NCI-H2171 (cell line): ENCODE results near the gene LMF2.
"Not testable (repeated sequence)": the region's sequence is repeated elsewhere in the genome, so short reads cannot be mapped to it uniquely, and the experiment has no call there.

ENCODE experiments used
- DNase-seq: peaks from one replicate; lab custom pipeline; 2025; lab: John Stamatoyannopoulos, UW

LMF2 gene, protein sequence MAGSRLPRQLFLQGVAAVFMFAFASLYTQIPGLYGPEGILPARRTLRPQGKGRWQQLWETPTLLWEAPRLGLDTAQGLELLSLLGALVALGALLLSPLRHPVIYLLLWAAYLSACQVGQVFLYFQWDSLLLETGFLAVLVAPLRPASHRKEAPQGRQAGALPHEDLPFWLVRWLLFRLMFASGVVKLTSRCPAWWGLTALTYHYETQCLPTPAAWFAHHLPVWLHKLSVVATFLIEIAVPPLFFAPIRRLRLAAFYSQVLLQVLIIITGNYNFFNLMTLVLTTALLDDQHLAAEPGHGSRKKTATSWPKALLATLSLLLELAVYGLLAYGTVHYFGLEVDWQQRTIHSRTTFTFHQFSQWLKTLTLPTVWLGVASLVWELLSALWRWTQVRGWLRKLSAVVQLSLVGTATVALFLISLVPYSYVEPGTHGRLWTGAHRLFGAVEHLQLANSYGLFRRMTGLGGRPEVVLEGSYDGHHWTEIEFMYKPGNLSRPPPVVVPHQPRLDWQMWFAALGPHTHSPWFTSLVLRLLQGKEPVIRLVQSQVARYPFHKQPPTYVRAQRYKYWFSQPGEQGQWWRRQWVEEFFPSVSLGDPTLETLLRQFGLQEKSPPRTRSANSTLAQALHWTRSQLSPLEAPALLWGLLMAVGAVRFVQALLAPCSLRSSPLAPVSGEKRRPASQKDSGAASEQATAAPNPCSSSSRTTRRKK

GRCh38 chr22:50507421-50507990 lies at the start of gene LMF2:
TSS of gene LMF2 (minus strand) at chr22:50507702. CDS start at chr22:50507675, 27 bp downstream.
- DNase-seq: no peak

GRCh38 chr22:50556703-50557102 lies 49.2 kb upstream of the LMF2 start:
- DNase-seq: peak; percentile 8

GRCh38 chr22:50553310-50553709 lies 45.8 kb upstream of the LMF2 start:
- DNase-seq: no peak

- DNase-seq: no peak
Measured at GRCh38 chr22:50551160-50551752, 43.8 kb upstream of the LMF2 start.

- DNase-seq: no peak
Measured at GRCh38 chr22:50550395-50550794, 42.9 kb upstream of the LMF2 start.

DNA sequence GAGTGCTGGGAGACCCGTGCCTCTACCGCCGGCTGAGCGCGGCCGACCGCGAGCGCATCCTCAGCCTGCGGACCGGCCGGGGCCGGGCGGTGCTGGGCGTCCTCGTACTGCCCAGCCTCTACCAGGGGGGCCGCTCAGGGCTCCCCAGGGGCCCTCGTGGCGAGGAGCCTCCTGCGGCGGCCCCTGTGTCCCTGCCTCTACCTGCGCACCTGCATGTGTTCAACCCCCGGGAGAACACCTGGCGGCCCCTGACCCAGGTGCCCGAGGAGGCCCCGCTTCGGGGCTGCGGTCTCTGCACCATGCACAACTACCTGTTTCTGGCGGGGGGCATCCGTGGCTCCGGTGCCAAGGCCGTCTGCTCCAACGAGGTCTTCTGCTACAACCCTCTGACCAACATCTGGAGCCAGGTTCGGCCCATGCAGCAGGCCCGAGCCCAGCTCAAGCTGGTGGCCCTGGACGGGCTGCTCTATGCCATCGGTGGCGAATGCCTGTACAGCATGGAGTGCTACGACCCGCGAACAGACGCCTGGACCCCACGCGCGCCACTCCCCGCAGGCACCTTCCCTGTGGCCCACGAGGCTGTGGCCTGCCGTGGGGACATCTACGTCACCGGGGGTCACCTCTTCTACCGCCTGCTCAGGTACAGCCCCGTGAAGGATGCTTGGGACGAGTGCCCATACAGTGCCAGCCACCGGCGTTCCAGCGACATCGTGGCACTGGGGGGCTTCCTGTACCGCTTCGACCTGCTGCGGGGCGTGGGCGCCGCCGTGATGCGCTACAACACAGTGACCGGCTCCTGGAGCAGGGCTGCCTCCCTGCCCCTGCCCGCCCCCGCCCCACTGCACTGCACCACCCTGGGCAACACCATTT lies 41.7 kb upstream of the LMF2 start:
- DNase-seq: no peak

GRCh38 chr22:50548040-50548920 lies 40.8 kb upstream of the LMF2 start:
- no peak for DNase-seq

- no peak for DNase-seq
Measured at GRCh38 chr22:50547263-50547985, 39.9 kb upstream of the LMF2 start.

DNA sequence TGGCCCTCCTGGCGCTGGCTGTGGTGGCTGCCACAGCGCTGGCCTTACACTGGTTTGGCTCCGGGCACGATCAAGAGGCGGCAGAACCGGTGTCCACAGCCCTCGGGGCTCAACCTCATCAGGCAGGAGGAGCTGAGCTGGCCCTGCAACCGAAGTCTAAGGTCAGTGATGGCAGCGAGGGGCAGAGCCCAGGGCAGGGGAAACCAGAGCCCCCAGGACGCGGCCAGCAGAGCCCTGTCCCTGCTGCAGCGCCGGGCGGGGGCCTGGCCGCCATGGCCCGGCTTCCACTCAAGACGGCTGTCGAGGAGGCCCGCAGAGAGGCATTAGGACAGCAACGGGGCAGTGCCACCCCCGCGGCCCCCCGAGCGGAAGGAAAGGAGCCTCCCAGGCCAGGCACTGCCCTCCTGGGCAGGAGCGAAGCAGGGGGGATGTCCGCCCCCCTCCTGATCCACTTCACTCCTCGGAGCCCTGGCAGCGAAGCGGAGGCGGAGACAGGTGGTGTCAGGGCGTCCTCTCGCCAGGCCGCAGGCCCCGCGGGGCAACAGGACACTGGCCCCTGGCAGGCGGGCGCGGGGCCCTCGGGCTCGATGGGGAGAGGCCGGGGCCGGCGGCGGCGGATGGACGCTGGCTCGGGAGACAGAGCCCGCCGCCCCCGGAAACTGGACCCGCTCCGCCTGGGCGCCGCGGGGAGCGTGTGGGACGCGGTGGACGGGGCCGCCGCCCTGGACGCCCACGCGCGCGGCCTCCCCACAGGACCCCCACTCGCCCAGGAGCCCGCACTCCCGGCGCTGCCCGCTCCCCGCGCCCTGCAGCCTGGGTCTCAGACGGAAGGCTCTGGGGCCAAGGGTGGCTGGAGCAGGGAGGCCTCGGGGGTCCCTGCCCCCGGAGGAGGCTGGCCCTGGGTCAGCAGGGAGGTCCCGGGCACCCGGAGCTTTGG lies 39.1 kb upstream of the LMF2 start:
- no peak for DNase-seq

- no peak for DNase-seq
Measured at GRCh38 chr22:50545522-50546325, 38.2 kb upstream of the LMF2 start, which contains the start of gene KLHDC7B. TSS of gene KLHDC7B (plus strand) at chr22:50545899. CDS start at chr22:50546244, 345 bp downstream.

DNA sequence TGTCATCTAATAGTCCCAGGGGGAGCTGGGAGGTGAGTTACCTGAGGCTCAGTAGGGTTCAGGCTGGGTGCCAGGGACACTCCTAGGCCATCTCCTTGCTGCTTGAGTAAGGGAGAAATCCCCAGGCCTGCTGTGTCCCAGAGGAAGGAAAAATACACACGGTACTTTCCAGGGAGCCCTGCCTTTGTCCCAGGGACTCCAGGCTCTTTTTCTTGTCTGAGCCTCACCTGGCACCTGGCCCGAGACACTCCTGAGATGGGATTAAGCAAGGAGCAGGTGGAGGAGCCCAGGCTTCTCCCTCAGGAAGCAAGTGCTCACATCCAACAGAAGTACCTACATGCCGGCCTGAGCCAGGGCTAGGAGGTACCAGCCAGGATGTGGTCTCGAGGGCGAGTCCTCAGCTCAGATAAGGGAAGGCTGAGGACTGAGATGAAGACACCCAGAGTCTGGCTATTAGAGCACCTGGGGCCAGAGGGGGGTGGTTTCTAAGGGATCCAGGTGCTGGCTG lies 37.3 kb upstream of the LMF2 start:
- peak; percentile 83 for DNase-seq

GRCh38 chr22:50544078-50544745 lies 36.7 kb upstream of the LMF2 start:
- DNase-seq: peak; percentile 75

- DNase-seq: no peak
Measured at GRCh38 chr22:50542416-50542927, 35.0 kb upstream of the LMF2 start.

GRCh38 chr22:50541667-50542026 lies 34.1 kb upstream of the LMF2 start:
- DNase-seq: not testable (repeated sequence)

GRCh38 chr22:50540381-50540780 lies 32.9 kb upstream of the LMF2 start:
- no peak for DNase-seq

GRCh38 chr22:50537765-50538164 lies 30.3 kb upstream of the LMF2 start:
- DNase-seq: no peak

DNA sequence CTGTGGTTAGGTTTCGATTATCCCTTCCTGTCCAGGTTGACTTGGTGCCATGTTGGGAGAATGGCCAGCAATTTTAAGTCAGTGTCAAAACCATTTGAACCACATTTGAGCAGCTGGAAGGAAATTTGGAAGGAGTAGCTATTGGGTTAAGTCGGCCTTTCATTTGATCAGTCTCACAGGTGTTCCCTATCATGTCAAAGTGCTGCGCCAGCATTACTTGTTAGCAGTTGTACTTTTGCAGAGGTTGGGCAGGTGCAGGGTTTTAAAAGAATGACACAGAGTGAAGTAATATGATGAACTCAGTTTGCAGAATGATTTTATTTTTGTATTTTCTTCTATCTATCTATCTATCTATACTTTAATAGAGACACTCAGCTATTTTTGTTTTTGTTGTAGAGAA lies 28.7 kb upstream of the LMF2 start:
- DNase-seq: no peak
